GM21423 (cell line): Measurements from ENCODE around the gene TCF19.

Experiments
- ATAC-seq: cut with Tn5 transposase; IDR thresholded peaks from one replicate; pipeline ENCODE4 v1.9.1; 2021; ENCODE audit warnings: mild to moderate bottlenecking, moderate library complexity; ENCODE audit not compliant: unreplicated experiment

Gene TCF19

DNA sequence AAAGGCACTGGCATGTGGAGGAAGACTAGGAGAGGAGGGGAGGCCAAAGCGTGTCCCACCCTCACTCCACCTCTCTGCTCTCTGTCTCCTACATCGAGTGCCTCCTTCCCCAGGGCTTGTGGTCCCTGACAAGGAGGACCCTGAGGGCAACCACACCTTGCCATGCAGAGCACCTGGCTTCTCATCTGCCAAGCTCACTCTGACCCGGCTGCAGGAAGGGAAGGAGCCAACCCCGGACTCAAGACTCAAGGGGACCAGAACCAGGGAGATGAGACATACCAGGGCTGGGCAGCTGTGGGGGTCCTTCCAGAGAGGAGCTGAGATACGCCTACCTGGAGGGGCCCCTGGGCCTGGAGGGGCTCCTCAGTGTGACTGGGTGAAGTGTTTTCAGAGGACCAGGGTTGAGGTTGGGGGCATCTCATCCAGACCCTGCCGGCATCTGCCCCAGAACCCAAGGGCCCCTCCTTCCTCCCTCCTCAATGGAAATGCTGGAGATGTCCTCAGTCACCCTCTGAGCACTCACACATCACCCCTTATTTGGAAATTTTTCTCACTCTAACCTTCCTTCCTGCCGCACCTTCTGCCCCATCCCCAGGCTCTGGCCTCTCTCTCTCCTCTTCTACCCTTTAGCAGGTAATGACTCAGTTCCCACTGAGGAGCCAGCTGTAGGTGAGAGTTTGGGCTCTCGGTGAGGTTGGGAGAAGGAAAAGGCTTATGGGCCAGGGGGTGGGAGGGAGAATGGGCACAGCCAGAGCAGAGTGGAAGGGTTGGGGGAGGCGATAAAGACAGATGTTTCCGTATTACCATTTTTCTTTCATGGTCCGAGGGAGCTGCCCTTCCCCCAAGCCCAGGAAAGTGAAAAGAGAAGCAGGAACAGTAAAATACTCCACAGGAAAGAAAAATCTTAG is 44.1 kb downstream of the TCF19 start:
- no peak for ATAC-seq

DNA sequence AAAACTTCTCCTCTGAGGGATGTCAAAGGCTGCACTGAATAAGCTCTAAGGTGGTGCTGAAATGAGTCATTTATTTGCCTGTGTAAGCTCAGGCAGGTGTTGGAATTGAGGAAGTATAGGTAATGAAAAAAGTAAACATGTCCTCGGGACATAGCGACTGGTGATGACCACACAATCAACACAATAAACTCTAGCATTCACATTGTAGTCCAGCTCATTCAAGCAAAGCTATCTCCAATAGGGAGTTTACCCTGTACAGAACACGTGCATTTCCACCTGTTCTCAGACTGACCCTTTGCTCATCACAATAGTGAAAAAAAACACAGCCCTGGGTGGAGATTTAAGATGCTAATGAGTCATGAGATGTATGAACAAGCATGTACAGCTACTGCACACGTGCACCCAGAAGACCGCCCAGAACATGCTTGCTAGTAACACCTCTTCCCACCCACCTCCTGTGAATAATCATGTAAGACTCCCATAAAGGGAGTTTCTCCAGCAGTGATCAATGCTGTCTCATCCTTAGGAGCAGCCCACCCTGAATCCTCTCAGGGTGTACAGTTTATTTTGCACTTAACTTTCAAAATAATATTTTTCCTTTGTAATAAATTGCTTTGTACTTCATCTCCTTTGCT is 45.1 kb downstream of the TCF19 start:
- ATAC-seq, result peak; percentile 61

GRCh38 chr6:31204751-31205145 is 46.4 kb downstream of the TCF19 start:
- ATAC-seq, result no peak

DNA sequence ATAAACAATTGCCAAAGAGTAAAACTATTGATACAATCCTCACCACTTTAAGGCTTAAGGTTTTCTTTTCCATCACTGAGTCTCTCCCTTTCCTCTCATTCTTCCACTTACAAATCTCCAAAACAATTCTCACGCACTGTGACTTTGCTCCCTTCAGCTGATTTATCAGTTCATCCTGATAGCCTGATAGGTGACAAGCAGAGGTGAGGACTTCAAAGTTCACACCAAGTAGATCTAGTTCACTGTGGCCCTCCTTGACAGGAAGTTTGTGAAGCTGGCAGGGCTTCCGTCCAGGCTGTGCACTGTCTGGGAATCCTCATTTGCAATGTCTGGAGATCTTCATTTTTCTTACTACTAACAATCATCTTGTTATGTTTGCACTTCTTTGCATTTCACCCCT is 47.2 kb downstream of the TCF19 start:
- no peak for ATAC-seq

DNA sequence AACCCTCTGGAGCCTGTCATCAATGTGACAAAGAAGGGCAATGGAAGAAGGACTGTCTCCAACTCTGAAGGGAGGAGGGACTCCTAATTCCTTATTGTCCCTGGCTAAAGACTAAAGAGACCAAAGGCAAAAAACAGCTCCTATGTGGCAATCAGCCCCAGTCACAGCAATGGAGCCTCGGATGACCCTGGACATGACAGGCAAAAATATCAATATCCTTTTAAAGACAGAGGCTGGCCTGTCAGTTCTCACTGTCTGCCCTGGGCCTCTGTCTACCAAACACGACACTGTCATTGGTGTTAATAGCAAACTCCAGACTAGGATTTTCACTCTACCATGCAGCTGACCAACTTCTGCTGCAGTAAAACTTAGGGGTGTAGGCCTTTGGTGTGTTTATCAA is 50.1 kb downstream of the TCF19 start:
- no peak for ATAC-seq

DNA sequence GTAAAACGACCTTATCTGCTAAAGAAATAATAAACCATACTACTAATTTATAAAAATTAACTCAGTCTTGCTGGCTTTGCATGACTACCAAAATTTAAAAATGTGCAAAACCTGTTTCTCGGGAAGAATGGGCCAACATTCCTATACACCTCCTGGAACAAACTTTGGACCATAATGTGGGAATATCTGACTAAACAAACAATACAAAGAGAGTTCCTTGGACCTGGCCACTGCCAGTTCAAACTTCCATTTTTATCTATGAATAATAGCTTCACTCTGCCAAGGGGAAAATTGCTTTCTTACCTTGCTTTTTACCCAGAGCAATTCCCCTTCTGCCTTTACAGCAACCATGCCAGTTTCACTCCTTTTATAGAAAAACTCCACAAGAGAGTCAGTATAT is 50.7 kb downstream of the TCF19 start:
- ATAC-seq, result no peak

DNA sequence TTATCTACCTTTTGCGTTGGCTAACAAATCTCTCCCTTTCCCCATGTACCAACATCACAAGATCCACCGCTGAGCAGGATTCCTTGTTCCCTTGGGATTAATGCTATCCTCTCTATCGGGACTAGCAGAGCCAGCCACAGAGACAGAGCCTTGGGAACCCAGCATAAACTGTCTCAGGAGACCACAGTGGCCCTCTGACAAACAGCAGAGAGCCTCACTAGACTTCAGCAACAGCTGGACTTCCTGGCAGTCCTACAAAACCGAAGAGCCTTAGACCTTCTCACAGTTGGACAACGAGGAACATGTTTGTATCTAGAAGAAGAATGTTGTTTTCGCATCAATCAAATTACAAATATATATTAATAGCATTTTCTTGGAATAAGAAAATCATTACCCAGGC is 51.7 kb downstream of the TCF19 start:
- no peak for ATAC-seq

DNA sequence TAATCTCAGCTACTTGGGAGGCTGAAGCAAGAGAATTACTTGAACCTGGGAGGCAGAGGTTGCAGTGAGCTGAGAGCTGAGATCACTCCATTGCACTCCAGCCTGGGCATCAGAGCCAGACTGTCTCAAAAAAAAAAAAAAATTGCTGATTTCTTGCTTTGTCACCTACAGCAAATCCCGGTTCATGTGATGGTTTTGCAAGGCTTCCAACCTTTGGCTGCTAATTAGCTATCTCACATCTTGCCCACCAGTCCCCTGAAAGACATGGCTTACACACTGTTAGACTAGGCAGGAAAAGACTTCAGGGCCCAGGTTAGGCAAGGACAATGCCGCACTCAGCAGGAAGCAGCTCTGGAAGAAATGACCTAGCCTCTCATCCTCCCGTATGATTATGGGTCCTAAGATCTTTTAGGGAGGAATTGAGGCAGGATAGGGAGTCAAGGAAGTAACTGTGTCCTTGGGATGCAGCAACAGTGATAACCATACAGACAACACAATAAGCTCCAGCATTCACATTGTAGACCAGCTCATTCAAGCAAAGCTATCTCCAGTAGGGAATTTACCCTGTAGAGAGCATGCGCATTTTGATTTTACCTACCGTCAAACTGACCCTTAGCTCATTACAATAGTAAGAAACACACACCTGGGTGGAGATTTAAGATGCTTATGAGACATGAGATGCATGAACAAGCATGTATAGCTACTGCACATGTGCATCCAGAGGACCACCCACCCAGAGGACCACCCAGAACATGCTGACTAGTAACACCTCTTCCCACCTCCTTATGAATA is 52.5 kb downstream of the TCF19 start:
- ATAC-seq, result no peak
